ENCODE results near the gene ZNF438. TPM values are rescaled to one million over a fixed set of nuclear protein-coding genes. Genes with fewer than 3 reads are reported as not detected.
"Not testable (repeated sequence)": the region's sequence is repeated elsewhere in the genome, so short reads cannot be mapped to it uniquely, and the experiment has no call there.

ZNF438 gene
- total RNA-seq, 1 experiment from 2014 or later = 2.2 TPM

GRCh38 chr10:30798646-30799185 is 232.9 kb downstream of the ZNF438 start:
- peaks cover 8% of the 10 kb centered on the region for H3K4me1 ChIP-seq
- H3K27ac ChIP-seq = no peak overlapping the region

DNA sequence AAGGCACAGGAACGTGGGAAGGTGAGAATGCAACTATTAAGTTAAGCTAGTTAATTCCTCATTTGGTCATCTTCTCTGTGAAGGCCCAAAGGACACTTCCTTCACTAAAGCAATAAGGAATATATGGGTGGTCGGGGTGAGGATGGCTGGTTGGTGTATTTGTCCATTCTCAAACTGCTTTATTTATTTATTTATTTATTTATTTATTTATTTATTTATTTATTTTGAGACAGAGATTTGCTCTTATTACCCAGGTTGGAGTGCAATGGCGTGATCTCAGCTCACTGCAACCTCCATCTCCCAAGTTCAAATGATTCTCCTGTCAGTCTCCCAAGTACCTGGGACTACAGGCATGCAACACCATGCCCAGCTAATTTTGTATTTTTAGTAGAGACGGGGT is 236.6 kb downstream of the ZNF438 start:
- not testable (repeated sequence) for H3K4me3 ChIP-seq; DNase-seq; H3K27me3 ChIP-seq; H3K9me3 ChIP-seq (replicated peaks); H3K4me1 ChIP-seq; H3K36me3 ChIP-seq; H3K27ac ChIP-seq

More at GRCh38 chr10:30798646-30799185, 232.9 kb downstream of the ZNF438 start:
- no peaks in the 10 kb centered on the region for H3K9me3 ChIP-seq (replicated peaks)
- H3K27me3 ChIP-seq = no peaks in the 10 kb centered on the region
- no peaks in the 10 kb centered on the region for H3K36me3 ChIP-seq
- DNase-seq = peak; percentile 64 to 79
- no peak overlapping the region for H3K4me3 ChIP-seq

Measured in SJCRH30 (cell line).